ENCODE results near the gene CTRL. TPM values are rescaled to one million over a fixed set of nuclear protein-coding genes. Genes with fewer than 3 reads are reported as not detected.

The CTRL gene
- polyA plus RNA-seq, 1 of the 3 experiments (the other 2 are of a cell fraction): 1.9 TPM

DNA sequence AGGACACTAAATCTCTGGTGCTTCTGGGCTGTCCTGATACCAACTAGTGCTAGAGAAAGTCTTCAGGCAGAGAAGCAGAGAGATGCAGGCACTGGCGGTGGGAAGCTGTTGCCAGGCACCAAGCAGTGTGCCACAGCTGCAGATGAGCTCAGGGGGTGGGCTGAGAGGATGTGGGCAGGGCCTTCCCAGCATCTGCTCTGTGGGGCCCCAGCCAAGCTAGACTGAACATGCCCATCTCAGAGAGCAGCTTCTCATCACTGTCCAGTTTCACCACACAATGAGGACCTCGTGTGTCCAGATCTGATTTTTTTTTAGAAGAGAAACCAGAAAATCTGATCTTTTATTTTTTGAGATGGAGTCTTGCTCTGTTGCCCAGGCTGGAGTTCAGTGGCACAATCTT lies 21.5 kb downstream of the CTRL start:
- CTCF ChIA-PET: interaction anchor here (0.9 to 7.7 kb wide), 6 partner anchors 11 to 94 kb away, joined by 3 to 65 read pairs (median 6); partner anchors contain the start of gene NRN1L
- peak; percentile 71 for DNase-seq
- 53% methylated on average over 2 of the region's 2 CpGs for WGBS (ENCODE audit: low lambda C conversion rate)
- Histone ChIP-seq H4K20me1 (ENCODE audit: insufficient read depth) (0 out of 2 replicates have a peak, but pooled peaks cover 3% of the 10 kb centered on the region), H3K4me2 (no peak overlapping the region), H3F3A (replicated peaks; ENCODE audit: insufficient read depth) (no peaks in the 10 kb centered on the region), H3K9me2 (no peaks in the 10 kb centered on the region), H3K4me1 (ENCODE audit: control insufficient read depth in 1 of 2, insufficient read depth in 2 of 2, low read depth in 1 of 2, low read length in 1 of 2) (peaks cover 0 to 28% of the 10 kb centered on the region in 2 experiments; a peak in 1 of 4 replicates), H3K79me2 (ENCODE audit: insufficient read depth) (peaks cover 32% of the 10 kb centered on the region), H3K4me3 (ENCODE audit: low read depth in 2 of 2, low read length in 1 of 2) (no peak overlapping the region), H3K9me3 (no peaks in the 10 kb centered on the region), H3K27me3 (ENCODE audit: insufficient read depth) (no peaks in the 10 kb centered on the region), H3K27ac (ENCODE audit: low read depth in 2 of 2, low read length in 1 of 2) (peak overlapping the region in 1 of 2 experiments; percentile 47; a peak in 2 of 4 replicates), H3K36me3 (replicated peaks in 1 of 2; ENCODE audit: control insufficient read depth in 1 of 2, insufficient read depth in 2 of 2, low read length in 1 of 2) (peaks cover 0 to 12% of the 10 kb centered on the region in 2 experiments), H2AFZ (ENCODE audit: low read depth) (no peak overlapping the region), H3K9ac (no peak overlapping the region)
- TF ChIP-seq TCF12 (IDR thresholded peaks at IDR 0.05) (no peak), EP300 (IDR thresholded peaks at IDR 0.05; ENCODE audit: borderline replicate concordance in 1 of 2, low read depth in 1 of 2, low read length in 1 of 2) (no peak), RFX5 (IDR thresholded peaks at IDR 0.05; ENCODE audit: low read length) (no peak), RAD21 (IDR thresholded peaks at IDR 0.05; ENCODE audit: low read length) (peak; percentile 48), FOXM1 (IDR thresholded peaks at IDR 0.05; ENCODE audit: low read depth) (no peak), MXI1 (IDR thresholded peaks at IDR 0.05; ENCODE audit: low read depth, low read length) (peak; percentile 71; the same call in 1 of the 2 replicates)
- POLR2A ChIA-PET: interaction anchor here (0.6 to 1.9 kb wide), 3 partner anchors 26 to 209 kb away, joined by 3 to 6 read pairs (median 6); no protein-coding TSS in a partner anchor

DNA sequence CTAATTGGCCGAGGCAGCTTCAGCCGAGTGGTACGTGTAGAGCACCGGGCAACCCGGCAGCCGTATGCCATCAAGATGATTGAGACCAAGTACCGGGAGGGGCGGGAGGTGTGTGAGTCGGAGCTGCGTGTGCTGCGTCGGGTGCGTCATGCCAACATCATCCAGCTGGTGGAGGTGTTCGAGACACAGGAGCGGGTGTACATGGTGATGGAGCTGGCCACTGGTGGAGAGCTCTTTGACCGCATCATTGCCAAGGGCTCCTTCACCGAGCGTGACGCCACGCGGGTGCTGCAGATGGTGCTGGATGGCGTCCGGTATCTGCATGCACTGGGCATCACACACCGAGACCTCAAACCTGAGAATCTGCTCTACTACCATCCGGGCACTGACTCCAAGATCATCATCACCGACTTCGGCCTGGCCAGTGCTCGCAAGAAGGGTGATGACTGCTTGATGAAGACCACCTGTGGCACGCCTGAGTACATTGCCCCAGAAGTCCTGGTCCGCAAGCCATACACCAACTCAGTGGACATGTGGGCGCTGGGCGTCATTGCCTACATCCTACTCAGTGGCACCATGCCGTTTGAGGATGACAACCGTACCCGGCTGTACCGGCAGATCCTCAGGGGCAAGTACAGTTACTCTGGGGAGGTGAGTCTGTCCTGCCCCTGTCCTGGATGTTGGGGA lies 22.5 kb downstream of the CTRL start:
- Histone ChIP-seq H3K9me2 (no peaks in the 10 kb centered on the region), H3K4me3 (ENCODE audit: low read depth in 2 of 2, low read length in 1 of 2) (no peak overlapping the region), H3K27ac (ENCODE audit: low read depth in 2 of 2, low read length in 1 of 2) (peak overlapping the region in 1 of 2 experiments; percentile 47; a peak in 1 of 4 replicates), H3K27me3 (ENCODE audit: insufficient read depth) (no peaks in the 10 kb centered on the region), H3K36me3 (replicated peaks in 1 of 2; ENCODE audit: control insufficient read depth in 1 of 2, insufficient read depth in 2 of 2, low read length in 1 of 2) (peaks cover 0 to 12% of the 10 kb centered on the region in 2 experiments), H2AFZ (ENCODE audit: low read depth) (no peak overlapping the region), H3F3A (replicated peaks; ENCODE audit: insufficient read depth) (no peaks in the 10 kb centered on the region), H3K9me3 (no peaks in the 10 kb centered on the region), H3K79me2 (ENCODE audit: insufficient read depth) (peaks cover 27% of the 10 kb centered on the region), H4K20me1 (ENCODE audit: insufficient read depth) (0 out of 2 replicates have a peak, but pooled peaks cover 3% of the 10 kb centered on the region), H3K4me1 (ENCODE audit: control insufficient read depth in 1 of 2, insufficient read depth in 2 of 2, low read depth in 1 of 2, low read length in 1 of 2) (peaks cover 0 to 21% of the 10 kb centered on the region in 2 experiments; a peak in 1 of 4 replicates), H3K9ac (no peak overlapping the region), H3K4me2 (no peak overlapping the region)
- WGBS (ENCODE audit: low lambda C conversion rate): 98% methylated on average over 32 of the region's 36 CpGs
- no peak for DNase-seq
- CTCF ChIA-PET: interaction anchor here (1.1 to 2.5 kb wide), 3 partner anchors 12 to 25 kb away, joined by 4 to 9 read pairs (median 5); partner anchors contain the start of gene NRN1L
- POLR2A ChIA-PET: no interaction called here
- TF ChIP-seq, protein P1, sequence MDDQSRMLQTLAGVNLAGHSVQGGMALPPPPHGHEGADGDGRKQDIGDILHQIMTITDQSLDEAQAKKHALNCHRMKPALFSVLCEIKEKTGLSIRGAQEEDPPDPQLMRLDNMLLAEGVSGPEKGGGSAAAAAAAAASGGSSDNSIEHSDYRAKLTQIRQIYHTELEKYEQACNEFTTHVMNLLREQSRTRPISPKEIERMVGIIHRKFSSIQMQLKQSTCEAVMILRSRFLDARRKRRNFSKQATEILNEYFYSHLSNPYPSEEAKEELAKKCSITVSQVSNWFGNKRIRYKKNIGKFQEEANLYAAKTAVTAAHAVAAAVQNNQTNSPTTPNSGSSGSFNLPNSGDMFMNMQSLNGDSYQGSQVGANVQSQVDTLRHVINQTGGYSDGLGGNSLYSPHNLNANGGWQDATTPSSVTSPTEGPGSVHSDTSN (IDR thresholded peaks at IDR 0.05): no peak
- TF ChIP-seq GATA2 (CRISPR knock-in tag; IDR thresholded peaks at IDR 0.05) (no peak), JUND (IDR thresholded peaks at IDR 0.05) (no peak), TEAD4 (IDR thresholded peaks at IDR 0.05; ENCODE audit: borderline replicate concordance, insufficient read depth) (no peak), MEF2A (IDR thresholded peaks at IDR 0.05; ENCODE audit: borderline replicate concordance, low read depth) (no peak), CHD2 (IDR thresholded peaks at IDR 0.05; ENCODE audit: low read length, partially characterized antibody) (no peak), RFX5 (IDR thresholded peaks at IDR 0.05; ENCODE audit: low read length) (no peak), MXI1 (IDR thresholded peaks at IDR 0.05; ENCODE audit: low read depth, low read length) (no peak)
- TF ChIP-seq, protein P2, sequence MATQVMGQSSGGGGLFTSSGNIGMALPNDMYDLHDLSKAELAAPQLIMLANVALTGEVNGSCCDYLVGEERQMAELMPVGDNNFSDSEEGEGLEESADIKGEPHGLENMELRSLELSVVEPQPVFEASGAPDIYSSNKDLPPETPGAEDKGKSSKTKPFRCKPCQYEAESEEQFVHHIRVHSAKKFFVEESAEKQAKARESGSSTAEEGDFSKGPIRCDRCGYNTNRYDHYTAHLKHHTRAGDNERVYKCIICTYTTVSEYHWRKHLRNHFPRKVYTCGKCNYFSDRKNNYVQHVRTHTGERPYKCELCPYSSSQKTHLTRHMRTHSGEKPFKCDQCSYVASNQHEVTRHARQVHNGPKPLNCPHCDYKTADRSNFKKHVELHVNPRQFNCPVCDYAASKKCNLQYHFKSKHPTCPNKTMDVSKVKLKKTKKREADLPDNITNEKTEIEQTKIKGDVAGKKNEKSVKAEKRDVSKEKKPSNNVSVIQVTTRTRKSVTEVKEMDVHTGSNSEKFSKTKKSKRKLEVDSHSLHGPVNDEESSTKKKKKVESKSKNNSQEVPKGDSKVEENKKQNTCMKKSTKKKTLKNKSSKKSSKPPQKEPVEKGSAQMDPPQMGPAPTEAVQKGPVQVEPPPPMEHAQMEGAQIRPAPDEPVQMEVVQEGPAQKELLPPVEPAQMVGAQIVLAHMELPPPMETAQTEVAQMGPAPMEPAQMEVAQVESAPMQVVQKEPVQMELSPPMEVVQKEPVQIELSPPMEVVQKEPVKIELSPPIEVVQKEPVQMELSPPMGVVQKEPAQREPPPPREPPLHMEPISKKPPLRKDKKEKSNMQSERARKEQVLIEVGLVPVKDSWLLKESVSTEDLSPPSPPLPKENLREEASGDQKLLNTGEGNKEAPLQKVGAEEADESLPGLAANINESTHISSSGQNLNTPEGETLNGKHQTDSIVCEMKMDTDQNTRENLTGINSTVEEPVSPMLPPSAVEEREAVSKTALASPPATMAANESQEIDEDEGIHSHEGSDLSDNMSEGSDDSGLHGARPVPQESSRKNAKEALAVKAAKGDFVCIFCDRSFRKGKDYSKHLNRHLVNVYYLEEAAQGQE (IDR thresholded peaks at IDR 0.05; ENCODE audit: low read depth, low read length): no peak
- TF ChIP-seq, protein P3, sequence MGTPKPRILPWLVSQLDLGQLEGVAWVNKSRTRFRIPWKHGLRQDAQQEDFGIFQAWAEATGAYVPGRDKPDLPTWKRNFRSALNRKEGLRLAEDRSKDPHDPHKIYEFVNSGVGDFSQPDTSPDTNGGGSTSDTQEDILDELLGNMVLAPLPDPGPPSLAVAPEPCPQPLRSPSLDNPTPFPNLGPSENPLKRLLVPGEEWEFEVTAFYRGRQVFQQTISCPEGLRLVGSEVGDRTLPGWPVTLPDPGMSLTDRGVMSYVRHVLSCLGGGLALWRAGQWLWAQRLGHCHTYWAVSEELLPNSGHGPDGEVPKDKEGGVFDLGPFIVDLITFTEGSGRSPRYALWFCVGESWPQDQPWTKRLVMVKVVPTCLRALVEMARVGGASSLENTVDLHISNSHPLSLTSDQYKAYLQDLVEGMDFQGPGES (IDR thresholded peaks at IDR 0.05; ENCODE audit: low read depth, low read length): no peak
- TF ChIP-seq, protein P4, sequence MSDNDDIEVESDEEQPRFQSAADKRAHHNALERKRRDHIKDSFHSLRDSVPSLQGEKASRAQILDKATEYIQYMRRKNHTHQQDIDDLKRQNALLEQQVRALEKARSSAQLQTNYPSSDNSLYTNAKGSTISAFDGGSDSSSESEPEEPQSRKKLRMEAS (IDR thresholded peaks at IDR 0.05; ENCODE audit: low read depth): no peak
- TF ChIP-seq, protein P5, sequence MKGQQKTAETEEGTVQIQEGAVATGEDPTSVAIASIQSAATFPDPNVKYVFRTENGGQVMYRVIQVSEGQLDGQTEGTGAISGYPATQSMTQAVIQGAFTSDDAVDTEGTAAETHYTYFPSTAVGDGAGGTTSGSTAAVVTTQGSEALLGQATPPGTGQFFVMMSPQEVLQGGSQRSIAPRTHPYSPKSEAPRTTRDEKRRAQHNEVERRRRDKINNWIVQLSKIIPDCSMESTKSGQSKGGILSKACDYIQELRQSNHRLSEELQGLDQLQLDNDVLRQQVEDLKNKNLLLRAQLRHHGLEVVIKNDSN (IDR thresholded peaks at IDR 0.05; ENCODE audit: borderline replicate concordance, low read depth): no peak
- TF ChIP-seq, protein P6, sequence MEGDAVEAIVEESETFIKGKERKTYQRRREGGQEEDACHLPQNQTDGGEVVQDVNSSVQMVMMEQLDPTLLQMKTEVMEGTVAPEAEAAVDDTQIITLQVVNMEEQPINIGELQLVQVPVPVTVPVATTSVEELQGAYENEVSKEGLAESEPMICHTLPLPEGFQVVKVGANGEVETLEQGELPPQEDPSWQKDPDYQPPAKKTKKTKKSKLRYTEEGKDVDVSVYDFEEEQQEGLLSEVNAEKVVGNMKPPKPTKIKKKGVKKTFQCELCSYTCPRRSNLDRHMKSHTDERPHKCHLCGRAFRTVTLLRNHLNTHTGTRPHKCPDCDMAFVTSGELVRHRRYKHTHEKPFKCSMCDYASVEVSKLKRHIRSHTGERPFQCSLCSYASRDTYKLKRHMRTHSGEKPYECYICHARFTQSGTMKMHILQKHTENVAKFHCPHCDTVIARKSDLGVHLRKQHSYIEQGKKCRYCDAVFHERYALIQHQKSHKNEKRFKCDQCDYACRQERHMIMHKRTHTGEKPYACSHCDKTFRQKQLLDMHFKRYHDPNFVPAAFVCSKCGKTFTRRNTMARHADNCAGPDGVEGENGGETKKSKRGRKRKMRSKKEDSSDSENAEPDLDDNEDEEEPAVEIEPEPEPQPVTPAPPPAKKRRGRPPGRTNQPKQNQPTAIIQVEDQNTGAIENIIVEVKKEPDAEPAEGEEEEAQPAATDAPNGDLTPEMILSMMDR (IDR thresholded peaks at IDR 0.05): no peak

Data from SK-N-SH (cell line).